Measurements from ENCODE around the gene NCKAP5.

Gene NCKAP5

GRCh38 chr2:133503927-133504326 lies 64.3 kb downstream of the NCKAP5 start:
- H3K27ac Mint-ChIP-seq: no peak overlapping the region
- no peak overlapping the region for H3K4me3 Mint-ChIP-seq
- H3K4me1 Mint-ChIP-seq (ENCODE audit: low read depth): no peaks in the 10 kb centered on the region
- no peaks in the 10 kb centered on the region for H3K36me3 Mint-ChIP-seq (ENCODE audit: low read depth)
- no peaks in the 10 kb centered on the region for H3K9me3 Mint-ChIP-seq
- H3K27me3 Mint-ChIP-seq (ENCODE audit: low read depth): no peaks in the 10 kb centered on the region

- H3K9me3 Mint-ChIP-seq: no peaks in the 10 kb centered on the region
- H3K4me3 Mint-ChIP-seq: no peak overlapping the region
- no peaks in the 10 kb centered on the region for H3K27me3 Mint-ChIP-seq (ENCODE audit: low read depth)
- H3K27ac Mint-ChIP-seq: no peak overlapping the region
- H3K36me3 Mint-ChIP-seq (ENCODE audit: low read depth): no peaks in the 10 kb centered on the region
- H3K4me1 Mint-ChIP-seq (ENCODE audit: low read depth): no peaks in the 10 kb centered on the region
Observed at GRCh38 chr2:133503323-133503722, 64.9 kb downstream of the NCKAP5 start.

- H3K4me3 Mint-ChIP-seq: no peak overlapping the region
- no peaks in the 10 kb centered on the region for H3K4me1 Mint-ChIP-seq (ENCODE audit: low read depth)
- no peaks in the 10 kb centered on the region for H3K36me3 Mint-ChIP-seq (ENCODE audit: low read depth)
- H3K9me3 Mint-ChIP-seq: no peaks in the 10 kb centered on the region
- no peak overlapping the region for H3K27ac Mint-ChIP-seq
- H3K27me3 Mint-ChIP-seq (ENCODE audit: low read depth): peaks cover 3% of the 10 kb centered on the region
Observed at GRCh38 chr2:133502678-133503077, 65.6 kb downstream of the NCKAP5 start.

- Mint-ChIP-seq H3K27ac (no peak overlapping the region), H3K4me3 (no peak overlapping the region), H3K9me3 (no peaks in the 10 kb centered on the region), H3K36me3 (ENCODE audit: low read depth) (no peaks in the 10 kb centered on the region), H3K27me3 (ENCODE audit: low read depth) (peaks cover 3% of the 10 kb centered on the region), H3K4me1 (ENCODE audit: low read depth) (no peaks in the 10 kb centered on the region)
Observed at GRCh38 chr2:133500917-133501316, 67.3 kb downstream of the NCKAP5 start.

- no peaks in the 10 kb centered on the region for H3K36me3 Mint-ChIP-seq (ENCODE audit: low read depth)
- no peaks in the 10 kb centered on the region for H3K9me3 Mint-ChIP-seq
- H3K27ac Mint-ChIP-seq: no peak overlapping the region
- no peak overlapping the region for H3K4me3 Mint-ChIP-seq
- peaks cover 3% of the 10 kb centered on the region for H3K27me3 Mint-ChIP-seq (ENCODE audit: low read depth)
- no peaks in the 10 kb centered on the region for H3K4me1 Mint-ChIP-seq (ENCODE audit: low read depth)
Observed at GRCh38 chr2:133498662-133499585, 69.3 kb downstream of the NCKAP5 start.

- no peaks in the 10 kb centered on the region for H3K4me1 Mint-ChIP-seq (ENCODE audit: low read depth)
- no peak overlapping the region for H3K27ac Mint-ChIP-seq
- H3K36me3 Mint-ChIP-seq (ENCODE audit: low read depth): no peaks in the 10 kb centered on the region
- peaks cover 3% of the 10 kb centered on the region for H3K27me3 Mint-ChIP-seq (ENCODE audit: low read depth)
- H3K4me3 Mint-ChIP-seq: no peak overlapping the region
- no peaks in the 10 kb centered on the region for H3K9me3 Mint-ChIP-seq
Observed at GRCh38 chr2:133497951-133498565, 70.2 kb downstream of the NCKAP5 start.

- Mint-ChIP-seq H3K4me3 (no peak overlapping the region), H3K9me3 (no peaks in the 10 kb centered on the region), H3K4me1 (ENCODE audit: low read depth) (no peaks in the 10 kb centered on the region), H3K27me3 (ENCODE audit: low read depth) (peaks cover 3% of the 10 kb centered on the region), H3K36me3 (ENCODE audit: low read depth) (no peaks in the 10 kb centered on the region), H3K27ac (no peak overlapping the region)
Observed at GRCh38 chr2:133497270-133497893, 70.9 kb downstream of the NCKAP5 start.

GRCh38 chr2:133496501-133497269 lies 71.6 kb downstream of the NCKAP5 start:
- Mint-ChIP-seq H3K9me3 (no peaks in the 10 kb centered on the region), H3K27me3 (ENCODE audit: low read depth) (peaks cover 3% of the 10 kb centered on the region), H3K36me3 (ENCODE audit: low read depth) (no peaks in the 10 kb centered on the region), H3K4me3 (no peak overlapping the region), H3K27ac (no peak overlapping the region), H3K4me1 (ENCODE audit: low read depth) (no peaks in the 10 kb centered on the region)

- H3K36me3 Mint-ChIP-seq (ENCODE audit: low read depth): no peaks in the 10 kb centered on the region
- H3K27me3 Mint-ChIP-seq (ENCODE audit: low read depth): peaks cover 3% of the 10 kb centered on the region
- no peak overlapping the region for H3K27ac Mint-ChIP-seq
- no peak overlapping the region for H3K4me3 Mint-ChIP-seq
- no peaks in the 10 kb centered on the region for H3K4me1 Mint-ChIP-seq (ENCODE audit: low read depth)
- no peaks in the 10 kb centered on the region for H3K9me3 Mint-ChIP-seq
Observed at GRCh38 chr2:133495226-133495625, 73.0 kb downstream of the NCKAP5 start.

- H3K4me3 Mint-ChIP-seq: no peak overlapping the region
- no peak overlapping the region for H3K27ac Mint-ChIP-seq
- no peaks in the 10 kb centered on the region for H3K27me3 Mint-ChIP-seq (ENCODE audit: low read depth)
- no peaks in the 10 kb centered on the region for H3K9me3 Mint-ChIP-seq
- H3K36me3 Mint-ChIP-seq (ENCODE audit: low read depth): no peaks in the 10 kb centered on the region
- no peaks in the 10 kb centered on the region for H3K4me1 Mint-ChIP-seq (ENCODE audit: low read depth)
Observed at GRCh38 chr2:133492719-133493380, 75.4 kb downstream of the NCKAP5 start.

- H3K9me3 Mint-ChIP-seq: no peaks in the 10 kb centered on the region
- no peaks in the 10 kb centered on the region for H3K27me3 Mint-ChIP-seq (ENCODE audit: low read depth)
- H3K4me3 Mint-ChIP-seq: no peak overlapping the region
- no peak overlapping the region for H3K27ac Mint-ChIP-seq
- no peaks in the 10 kb centered on the region for H3K4me1 Mint-ChIP-seq (ENCODE audit: low read depth)
- H3K36me3 Mint-ChIP-seq (ENCODE audit: low read depth): no peaks in the 10 kb centered on the region
Observed at GRCh38 chr2:133490411-133490980, 77.8 kb downstream of the NCKAP5 start.

- no peaks in the 10 kb centered on the region for H3K9me3 Mint-ChIP-seq
- H3K4me1 Mint-ChIP-seq (ENCODE audit: low read depth): no peaks in the 10 kb centered on the region
- no peaks in the 10 kb centered on the region for H3K36me3 Mint-ChIP-seq (ENCODE audit: low read depth)
- H3K27ac Mint-ChIP-seq: no peak overlapping the region
- H3K27me3 Mint-ChIP-seq (ENCODE audit: low read depth): no peaks in the 10 kb centered on the region
- no peak overlapping the region for H3K4me3 Mint-ChIP-seq
Observed at GRCh38 chr2:133489641-133490410, 78.4 kb downstream of the NCKAP5 start.

- Mint-ChIP-seq H3K9me3 (no peaks in the 10 kb centered on the region), H3K36me3 (ENCODE audit: low read depth) (no peaks in the 10 kb centered on the region), H3K27me3 (ENCODE audit: low read depth) (no peaks in the 10 kb centered on the region), H3K4me3 (no peak overlapping the region), H3K27ac (no peak overlapping the region), H3K4me1 (ENCODE audit: low read depth) (no peaks in the 10 kb centered on the region)
Observed at GRCh38 chr2:133489146-133489545, 79.1 kb downstream of the NCKAP5 start.
